HCT116 (cell line): Measurements from ENCODE around the gene ZHX3. TPM values are rescaled to one million over a fixed set of nuclear protein-coding genes. Genes with fewer than 3 reads are reported as not detected.

ENCODE experiments used
- ATAC-seq: fragments of 200-7000 bp; cut with Tn5 transposase; 2 replicates; pipeline ENCODE4 v1.9.1; 2020; ENCODE audit warnings: mild to moderate bottlenecking, moderate library complexity
- BruUV-seq: library from RNA; stranded (reverse); fragments of 400-500 nt; replicated peaks from 2 replicates; lab custom pipeline; 2021; lab: Mats Ljungman, UMichigan
- CTCF ChIA-PET: fragments of 300-600 bp; sonication (Branson Sonifier 250); formaldehyde crosslinking; loops from one replicate; lab custom pipeline; 2021; ENCODE audit warnings: antibody characterized with exemption; lab: Charles Lee
- POLR2A ChIA-PET: fragments of 300-600, 350-600 bp; sonication (Branson Sonifier 250); formaldehyde crosslinking; loops from one replicate; lab custom pipeline; 2021; ENCODE audit warnings: antibody characterized with exemption; lab: Charles Lee
- RAD21 ChIA-PET, 2 experiments: fragments of 300-600 bp; sonication (Branson Sonifier 250); formaldehyde crosslinking; loops; one replicate each; lab custom pipeline; 2023; ENCODE audit warnings: low total read pairs in 2 of 2; ENCODE audit not compliant: uncharacterized antibody in 2 of 2, unreplicated experiment in 2 of 2, low non-redundant PET in 1 of 2; lab: Charles Lee
- DNase-seq: peaks from one replicate; pipeline ENCODE4 v3.0.0-alpha.2; 2010; ENCODE audit warnings: low read depth, low spot score
- H2AFZ ChIP-seq: fragments of 200-600 bp; shearing (Covaris generic), sonication (generic); 2 replicates; pipeline ENCODE4 v1.6.1; 2017; ENCODE audit warnings: low read depth, mixed run types, mixed read lengths, antibody characterized with exemption, low read length; ENCODE audit not compliant: poor library complexity, severe bottlenecking
- H3K27ac ChIP-seq: 2 replicates; pipeline ENCODE4 v1.5.1; 2012; ENCODE audit warnings: low read depth, low read length
- H3K27me3 ChIP-seq: fragments of 200-600 bp; sonication (generic); 2 replicates; pipeline ENCODE4 v1.6.1; 2016; ENCODE audit warnings: mixed run types, low read length, mixed read lengths; ENCODE audit not compliant: insufficient read depth
- H3K36me3 ChIP-seq, 2 experiments: fragments of 200-500 bp in 1 of 2; fragments of 200-600 bp in 1 of 2; sonication (Bioruptor generic) in 1 of 2; sonication (generic) in 1 of 2; 2 replicates each; pipeline versions ENCODE4 v1.5.1 to v1.6.1; 2014 to 2016; ENCODE audit warnings: low read length in 2 of 2, inconsistent platforms in 1 of 2, mixed read lengths in 1 of 2, mixed run types in 1 of 2; ENCODE audit not compliant: insufficient read depth in 2 of 2, control insufficient read depth in 1 of 2
- H3K4me1 ChIP-seq, 2 experiments: fragments of 200-600 bp in 1 of 2; sonication (generic) in 1 of 2; 2 replicates each; pipeline versions ENCODE4 v1.5.1 to v1.6.1; 2012 to 2017; ENCODE audit warnings: low read length in 2 of 2, inconsistent platforms in 1 of 2, mild to moderate bottlenecking in 1 of 2, mixed read lengths in 1 of 2, mixed run types in 1 of 2, moderate library complexity in 1 of 2; ENCODE audit not compliant: insufficient read depth in 2 of 2, control insufficient read depth in 1 of 2
- H3K4me2 ChIP-seq: fragments of 200-600 bp; sonication (generic); 2 replicates; pipeline ENCODE4 v1.6.1; 2017; ENCODE audit warnings: mixed run types, low read length, mixed read lengths
- H3K4me3 ChIP-seq, 2 experiments: fragments of 200-600 bp in 1 of 2; sonication (generic) in 1 of 2; replicated peaks in 1 of 2; 2 replicates each; pipeline ENCODE4 v1.5.1; 2011 to 2016; ENCODE audit warnings: low read length in 2 of 2, control low read depth in 1 of 2, low read depth in 1 of 2, mild to moderate bottlenecking in 1 of 2, mixed read lengths in 1 of 2, mixed run types in 1 of 2
- H3K79me2 ChIP-seq: fragments of 200-600 bp; sonication (generic); 2 replicates; pipeline ENCODE4 v1.6.1; 2017; ENCODE audit warnings: mild to moderate bottlenecking, mixed run types, low read length, moderate library complexity, mixed read lengths; ENCODE audit not compliant: insufficient read depth
- H3K9ac ChIP-seq: fragments of 200-600 bp; sonication (generic); 2 replicates; pipeline ENCODE4 v1.6.1; 2016; ENCODE audit warnings: low read length, mixed read lengths
- H3K9me2 ChIP-seq: fragments of 200-600 bp; sonication (generic), shearing (Covaris generic); 2 replicates; pipeline ENCODE4 v1.6.1; 2017; ENCODE audit warnings: mixed run types, mild to moderate bottlenecking, moderate library complexity; ENCODE audit not compliant: insufficient read depth
- H3K9me3 ChIP-seq, 2 experiments: fragments of 200-500 bp in 1 of 2; fragments of 200-600 bp in 1 of 2; sonication (Bioruptor generic) in 1 of 2; sonication (generic) in 1 of 2; 2 replicates each; pipeline ENCODE4 v1.6.1; 2014 to 2017; ENCODE audit warnings: low read length in 2 of 2, mixed read lengths in 2 of 2, inconsistent platforms in 1 of 2, low read depth in 1 of 2, mild to moderate bottlenecking in 1 of 2, mixed run types in 1 of 2, moderate library complexity in 1 of 2; ENCODE audit not compliant: control insufficient read depth in 1 of 2, insufficient read depth in 1 of 2
- H4K20me1 ChIP-seq: fragments of 200-600 bp; sonication (generic), shearing (Covaris generic); 2 replicates; pipeline ENCODE4 v1.6.1; 2017; ENCODE audit warnings: mixed run types, mild to moderate bottlenecking, moderate library complexity; ENCODE audit not compliant: insufficient read depth
- EGR1 ChIP-seq: IDR thresholded peaks from 2 replicates; pipeline ENCODE4 v1.6.1; 2012; ENCODE audit warnings: low read depth
- JUND ChIP-seq: IDR thresholded peaks from 2 replicates; pipeline ENCODE4 v1.6.1; 2012
- POLR2A ChIP-seq: IDR thresholded peaks from 2 replicates; pipeline ENCODE4 v1.7.0; 2011; ENCODE audit warnings: borderline replicate concordance; ENCODE audit not compliant: insufficient read depth, insufficient read length; ENCODE audit errors: extremely low read depth
- POLR2AphosphoS5 ChIP-seq: IDR thresholded peaks from 2 replicates; pipeline ENCODE4 v1.6.1; 2011; ENCODE audit warnings: mild to moderate bottlenecking, low read depth, low read length, moderate library complexity
- ZNF274 ChIP-seq: fragments of 200-500 bp; sonication (Bioruptor generic); IDR thresholded peaks from 2 replicates; pipeline ENCODE4 v1.6.1; 2014; ENCODE audit warnings: mild to moderate bottlenecking, low read depth, low read length, inconsistent platforms
- intact Hi-C: fragments of 100-400 bp; cut with micrococcal nuclease; formaldehyde crosslinking; loops from 2 replicates; pipeline ENCODE4 v1.10.0; 2022
- total RNA-seq: library from RNA; stranded (reverse); gene quantifications from one replicate; pipeline ENCODE4 v1.2.1, GENCODE V29; 2021; ENCODE audit not compliant: unreplicated experiment

ZHX3 gene
- total RNA-seq, 1 experiment from 2014 or later: 13.3 TPM

DNA sequence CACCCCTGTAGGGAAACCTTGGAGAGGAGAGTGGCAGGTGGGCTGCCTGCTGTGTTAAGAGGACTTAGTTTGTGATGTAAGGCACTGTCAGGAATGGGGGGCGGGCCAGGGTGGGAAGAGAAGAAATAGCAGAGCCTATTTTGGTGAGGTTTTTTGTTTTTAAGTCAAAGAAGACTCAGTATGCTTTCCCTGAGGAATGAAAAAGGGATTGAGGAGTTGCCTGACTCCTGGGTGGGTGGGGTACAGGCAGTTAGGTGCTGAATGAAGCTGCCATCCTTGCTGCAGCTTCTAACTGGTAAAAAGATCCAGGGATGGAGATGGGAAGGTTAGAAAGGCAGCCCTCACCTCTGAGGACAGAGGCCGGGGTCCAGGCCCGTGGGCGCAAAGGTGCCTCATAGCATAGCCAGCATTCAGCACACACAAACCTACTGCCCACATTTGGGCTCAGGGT lies 142.3 kb downstream of the ZHX3 start:
- intact Hi-C loops: no loop called here
- BruUV-seq: no TSS peak
- POLR2A ChIA-PET: no interaction called here

DNA sequence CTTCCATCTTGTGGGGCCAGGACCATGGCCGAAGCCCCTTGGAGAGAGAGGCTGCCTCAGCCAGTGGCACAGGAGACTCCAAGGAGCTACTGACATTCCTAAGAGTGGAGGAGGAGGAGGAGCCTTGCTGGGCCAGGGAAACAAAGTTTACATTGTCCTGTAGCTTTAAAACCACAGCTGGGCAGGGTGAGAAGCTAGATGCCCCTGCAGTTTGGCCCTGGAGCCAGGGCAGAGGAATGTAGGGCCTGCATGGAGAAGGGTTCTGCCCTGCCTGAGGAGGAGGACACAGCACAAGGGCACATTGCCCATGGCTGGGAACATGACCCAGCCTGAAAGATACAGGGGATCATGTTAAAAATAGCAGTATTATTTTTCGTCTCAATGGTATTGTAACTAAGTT lies 142.7 kb downstream of the ZHX3 start:
- Histone ChIP-seq H3K27me3 (no peaks in the 10 kb centered on the region), H3K4me3 (no peak overlapping the region), H3K9ac (no peak overlapping the region), H3K27ac (no peak overlapping the region), H3K9me3 (no peaks in the 10 kb centered on the region), H3K9me2 (no peaks in the 10 kb centered on the region), H4K20me1 (no peaks in the 10 kb centered on the region), H3K4me2 (no peak overlapping the region), H3K4me1 (peaks cover 3 to 16% of the 10 kb centered on the region in 2 experiments; a peak in 3 of 4 replicates), H3K79me2 (no peaks in the 10 kb centered on the region), H3K36me3 (peaks cover 12 to 14% of the 10 kb centered on the region in 2 experiments; a peak in 3 of 4 replicates), H2AFZ (no peak overlapping the region)
- no peak for TF ChIP-seq EGR1
- no peak for TF ChIP-seq JUND
- TF ChIP-seq ZNF274: no peak
- no peak for DNase-seq
- no TSS peak for BruUV-seq
- POLR2A ChIA-PET: no interaction called here
- intact Hi-C loops: loop anchor here (5.0 kb wide), 1 partner anchor 238 kb away; no protein-coding TSS in a partner anchor
- ATAC-seq: no peak
- CTCF ChIA-PET: interaction anchor here (1.1 kb wide), 1 partner anchor 165 kb away, joined by 5 read pairs; no protein-coding TSS in a partner anchor
- RAD21 ChIA-PET: no interaction called here

More for the DNA sequence above, 142.3 kb downstream of the ZHX3 start:
- H2AFZ ChIP-seq: no peak overlapping the region
- ATAC-seq: no peak
- no peak overlapping the region for H3K4me2 ChIP-seq
- no peak overlapping the region for H3K9ac ChIP-seq
- ChIA-PET RAD21 (no interaction called here), CTCF (interaction anchor here (1.1 kb wide), 1 partner anchor 164 kb away, joined by 5 read pairs; no protein-coding TSS in a partner anchor)
- H3K36me3 ChIP-seq: peaks cover 12 to 14% of the 10 kb centered on the region in 2 experiments; a peak in 3 of 4 replicates
- no peak overlapping the region for H3K27ac ChIP-seq
- TF ChIP-seq POLR2A (no peak), POLR2AphosphoS5 (no peak)
- H3K9me2 ChIP-seq: no peaks in the 10 kb centered on the region
- H4K20me1 ChIP-seq: no peaks in the 10 kb centered on the region
- H3K27me3 ChIP-seq: no peaks in the 10 kb centered on the region
- H3K79me2 ChIP-seq: no peaks in the 10 kb centered on the region
- DNase-seq: no peak
- peaks cover 3 to 16% of the 10 kb centered on the region in 2 experiments; a peak in 3 of 4 replicates for H3K4me1 ChIP-seq
- H3K4me3 ChIP-seq: no peak overlapping the region
- no peaks in the 10 kb centered on the region for H3K9me3 ChIP-seq
